Stimulated activated CD8-positive, alpha-beta memory T cell treated with anti-CD3 and anti-CD28 coated beads, Interleukin-7, amount 100 ng/mL, for 4 hours (primary cell): ENCODE measurements around the gene LAMB4.

ENCODE experiments used
- DNase-seq, 2 donors: peaks; one replicate each; pipeline ENCODE4 v3.0.0-alpha.2; 2020; ENCODE audit warnings: low read depth in 2 of 2

Gene LAMB4

DNA sequence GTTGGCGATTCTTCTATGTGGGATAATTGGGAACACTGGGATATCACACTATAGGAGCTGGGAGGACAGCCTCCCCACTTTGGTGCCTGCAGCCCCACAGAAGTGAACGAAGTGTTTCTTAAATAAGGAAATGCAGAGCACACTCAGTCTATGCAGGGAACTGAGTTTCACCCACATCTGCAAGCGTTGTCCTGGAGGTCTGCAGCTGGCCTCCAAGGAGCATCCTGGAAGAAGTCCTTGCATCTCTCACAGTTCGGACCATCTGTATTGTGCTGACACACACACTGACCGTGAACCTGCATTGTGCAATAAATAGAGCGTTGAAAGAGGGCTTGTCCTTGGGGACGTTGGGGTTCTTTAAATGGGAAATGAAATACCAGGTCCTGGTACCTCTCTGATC is 25.8 kb downstream of the LAMB4 start:
- no peak for DNase-seq

DNA sequence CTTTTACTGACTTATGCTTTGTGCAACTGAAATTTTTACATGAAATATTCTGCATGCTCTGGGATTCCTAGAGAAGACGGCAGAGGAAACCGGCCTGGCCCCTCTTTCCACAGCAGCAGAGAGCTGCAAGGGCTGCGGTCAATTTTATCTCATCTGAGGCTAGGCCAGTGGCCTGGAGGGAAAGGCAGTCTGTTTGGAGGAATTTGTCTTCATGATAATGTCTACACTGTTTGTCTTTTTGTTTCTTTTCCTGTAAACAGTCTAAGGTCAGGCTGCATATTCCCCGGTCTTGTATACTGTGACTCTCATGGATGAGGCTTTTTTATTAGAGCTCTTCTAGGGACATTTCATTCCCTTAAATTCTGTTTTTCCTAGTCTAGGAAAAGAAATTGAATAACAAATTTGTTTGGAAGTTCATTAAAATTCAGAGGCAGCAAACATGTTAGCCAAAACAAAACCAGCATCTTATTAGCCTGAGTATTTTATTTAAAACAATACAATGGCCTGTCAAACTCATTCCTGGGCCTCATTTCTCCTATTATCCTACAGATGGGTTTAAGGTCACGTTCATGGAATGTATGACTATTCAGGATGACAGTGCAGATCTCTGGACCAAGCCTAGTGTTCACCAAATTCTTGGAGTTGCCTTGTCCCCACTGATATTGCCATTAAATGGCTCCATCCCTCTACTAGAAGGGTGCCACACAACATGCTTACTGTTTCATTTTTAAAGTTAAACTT is 26.4 kb downstream of the LAMB4 start:
- no peak for DNase-seq

- no peak for DNase-seq
Observed at GRCh38 chr7:108102671-108103312, 27.4 kb downstream of the LAMB4 start.

DNA sequence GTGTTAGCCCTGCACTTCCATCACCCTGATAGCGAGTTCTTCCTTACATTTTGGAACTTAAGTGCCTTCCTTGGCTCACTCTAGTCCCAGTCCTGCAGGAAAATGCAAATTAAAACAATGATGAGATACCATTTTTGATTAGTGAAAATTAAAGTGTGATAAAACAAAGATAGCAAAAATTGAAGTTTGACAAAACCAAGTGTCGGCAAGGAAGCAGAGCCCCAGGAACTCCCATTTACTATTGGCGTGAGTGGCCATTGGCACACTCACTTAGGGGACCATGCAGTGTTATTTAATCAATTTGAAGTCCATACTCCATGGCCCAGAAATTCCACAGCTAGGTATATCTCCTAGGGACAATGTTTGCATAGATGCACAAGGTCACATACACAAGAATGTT is 28.4 kb downstream of the LAMB4 start:
- DNase-seq, result no peak

DNA sequence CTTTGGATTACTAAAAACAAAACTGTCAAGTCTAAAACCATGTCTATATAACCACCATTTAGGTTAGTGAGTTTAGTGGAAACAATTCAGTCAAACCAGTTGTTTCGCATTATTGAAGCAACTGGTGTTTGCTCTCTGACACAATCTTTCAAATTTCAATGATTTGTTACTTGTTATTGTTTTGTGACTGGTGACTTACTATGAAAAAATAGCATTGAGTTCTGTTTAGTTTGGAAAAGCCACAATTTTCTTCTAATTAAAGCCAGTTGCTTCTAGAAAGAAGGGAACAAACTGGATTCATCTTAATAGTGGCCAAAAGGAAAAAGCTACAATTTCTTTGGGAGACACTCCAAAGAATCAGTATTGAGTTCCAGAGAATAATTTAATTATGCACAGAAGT is 30.4 kb downstream of the LAMB4 start:
- DNase-seq, result no peak

DNA sequence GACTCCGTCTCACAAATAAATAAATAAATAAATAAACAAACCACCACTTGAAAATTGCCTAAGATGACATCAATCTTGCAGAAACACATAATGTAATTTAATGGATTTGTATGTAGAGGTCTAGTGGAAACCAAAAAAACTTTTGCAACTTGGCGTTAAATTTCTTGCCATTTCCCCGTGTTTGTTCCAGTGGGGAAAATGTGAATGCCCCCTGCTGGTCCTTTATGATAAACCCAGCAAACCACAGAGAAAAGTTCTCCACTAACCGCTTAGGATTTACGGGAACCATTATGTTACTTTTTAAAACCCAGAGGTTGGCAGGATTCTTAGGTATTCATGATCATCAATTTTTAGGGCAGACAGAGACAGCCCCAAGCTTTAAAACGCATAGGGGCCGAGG is 32.5 kb downstream of the LAMB4 start:
- no peak for DNase-seq

DNA sequence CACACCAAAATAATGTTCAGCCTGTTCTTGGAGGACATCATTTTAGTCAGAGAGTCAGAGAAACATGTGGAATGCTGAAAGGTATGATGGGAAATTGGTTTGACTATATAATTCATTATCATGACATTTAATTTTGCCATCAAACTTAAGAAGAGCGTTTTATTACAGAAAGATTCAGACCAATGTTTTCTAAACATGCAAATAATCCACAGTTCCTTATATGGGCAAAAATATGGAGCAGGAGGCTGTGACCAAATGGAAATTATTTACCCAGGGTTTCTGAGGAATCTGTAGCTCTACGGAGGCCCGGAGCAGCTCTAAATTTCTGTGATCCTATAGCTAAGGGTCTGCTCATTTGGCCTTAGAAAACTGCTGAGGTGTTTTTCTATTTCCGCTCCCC is 33.2 kb downstream of the LAMB4 start:
- DNase-seq, result no peak

DNA sequence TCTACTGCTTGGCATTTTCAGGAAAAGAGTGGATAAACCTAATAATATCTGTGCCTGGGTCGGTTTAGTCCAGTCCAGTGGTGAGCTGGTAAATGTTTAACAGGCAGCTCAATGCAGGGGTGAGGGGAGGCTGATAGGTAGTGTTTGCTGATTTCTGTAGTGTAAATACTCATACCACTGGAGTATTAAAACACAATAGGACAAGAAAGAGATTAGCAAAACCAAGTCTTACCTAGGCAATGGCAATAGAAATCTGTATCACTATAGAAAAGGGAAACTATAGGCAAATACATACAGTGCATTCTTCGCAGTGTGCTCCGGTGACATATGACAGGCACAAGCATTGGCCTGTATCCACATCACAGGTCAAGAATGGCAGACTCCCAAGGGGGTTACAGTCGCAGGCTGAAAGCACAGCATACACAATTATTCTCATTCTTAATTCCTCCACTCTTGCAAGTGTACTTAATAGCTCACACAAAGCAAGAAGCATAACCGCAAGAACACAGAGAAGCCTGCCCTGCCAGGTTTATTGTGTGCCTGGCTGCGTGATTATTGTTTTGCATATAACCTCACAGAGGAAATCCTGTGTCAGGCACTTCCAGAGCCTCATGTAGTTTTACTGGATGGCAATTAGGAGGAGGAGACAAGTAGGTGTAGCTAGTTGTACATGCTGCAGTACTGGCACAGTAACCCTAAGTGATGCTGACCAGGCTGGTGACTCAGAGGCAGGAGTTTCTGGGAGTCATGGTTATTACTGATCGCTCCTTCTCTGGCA is 35.0 kb downstream of the LAMB4 start:
- DNase-seq, result no peak

GRCh38 chr7:108094346-108094745 is 35.8 kb downstream of the LAMB4 start:
- DNase-seq, result no peak

GRCh38 chr7:108093851-108094331 is 36.3 kb downstream of the LAMB4 start:
- no peak for DNase-seq

- no peak for DNase-seq
Observed at GRCh38 chr7:108093341-108093740, 36.8 kb downstream of the LAMB4 start.

- DNase-seq, result no peak
Observed at GRCh38 chr7:108091461-108091831, 38.7 kb downstream of the LAMB4 start.

DNA sequence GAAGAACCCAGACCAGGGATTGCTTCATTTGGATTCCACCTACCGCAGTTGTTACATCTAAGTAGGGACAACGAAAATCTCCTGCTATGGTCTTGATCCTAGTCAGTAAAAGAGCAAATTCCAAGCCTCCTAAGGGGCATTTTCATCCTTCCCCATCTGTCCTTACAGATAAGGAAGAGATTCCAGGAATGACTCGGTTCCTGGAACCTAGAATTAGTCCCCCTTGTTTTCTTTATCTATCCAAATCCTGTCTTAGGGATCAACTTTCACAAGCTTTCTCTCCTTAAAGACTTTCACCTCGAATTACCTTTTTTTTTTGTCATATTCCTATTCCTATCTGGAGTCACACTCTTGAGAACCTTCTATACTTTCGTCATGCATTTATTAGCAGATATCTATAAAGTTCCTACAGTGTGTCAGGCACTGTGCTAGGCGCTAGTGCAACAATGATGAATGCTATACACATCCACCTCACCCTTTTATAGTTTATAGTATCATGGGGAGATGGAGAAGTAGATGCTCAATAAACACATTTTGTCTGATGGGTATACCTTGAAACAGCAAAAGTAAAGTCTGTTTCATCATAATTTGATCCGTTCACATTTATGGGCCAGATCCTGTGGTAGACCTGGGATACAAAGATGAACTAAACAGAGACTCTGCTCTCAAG is 39.2 kb downstream of the LAMB4 start:
- DNase-seq, result no peak

DNA sequence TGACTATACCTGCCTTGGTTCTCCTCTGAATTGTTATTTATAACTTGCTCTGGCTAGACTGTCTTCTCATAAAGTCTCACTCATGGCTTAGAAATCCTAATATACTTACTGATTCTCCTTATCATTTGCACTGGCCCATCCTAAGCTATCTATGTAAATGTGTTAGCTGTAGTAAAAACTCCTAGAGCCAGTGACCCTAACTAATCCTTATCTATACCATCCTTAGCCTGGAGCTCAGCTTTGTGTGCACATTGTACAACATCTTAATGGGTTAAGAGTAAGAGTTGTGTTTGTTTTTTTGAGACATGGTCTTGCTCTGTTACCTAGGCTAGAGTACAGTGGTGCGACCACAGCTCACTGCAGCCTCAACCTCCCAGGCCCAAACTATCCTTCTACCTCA is 40.8 kb downstream of the LAMB4 start:
- DNase-seq, result no peak

DNA sequence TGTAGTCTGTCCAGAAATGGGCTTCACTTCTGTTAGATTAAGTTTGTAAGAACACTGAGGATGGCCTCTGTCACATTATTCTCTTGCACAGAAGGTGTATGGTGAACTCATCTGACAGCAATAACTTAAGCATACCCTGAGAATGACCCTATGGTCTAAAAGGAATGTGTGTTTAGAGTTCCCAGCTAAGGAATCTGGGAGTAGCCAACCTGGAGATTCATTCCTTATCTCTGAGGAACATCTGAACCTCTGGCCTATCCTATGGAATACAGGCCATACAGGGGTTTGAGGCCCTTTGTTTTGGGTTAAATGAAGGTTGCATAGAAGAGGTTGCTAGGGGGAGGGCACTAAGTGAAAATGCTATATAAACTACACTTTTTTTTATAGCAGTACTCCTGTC is 41.4 kb downstream of the LAMB4 start:
- no peak for DNase-seq

- DNase-seq, result no peak
Observed at GRCh38 chr7:108087778-108088177, 42.4 kb downstream of the LAMB4 start.

- DNase-seq, result no peak
Observed at GRCh38 chr7:108086962-108087361, 43.2 kb downstream of the LAMB4 start.

DNA sequence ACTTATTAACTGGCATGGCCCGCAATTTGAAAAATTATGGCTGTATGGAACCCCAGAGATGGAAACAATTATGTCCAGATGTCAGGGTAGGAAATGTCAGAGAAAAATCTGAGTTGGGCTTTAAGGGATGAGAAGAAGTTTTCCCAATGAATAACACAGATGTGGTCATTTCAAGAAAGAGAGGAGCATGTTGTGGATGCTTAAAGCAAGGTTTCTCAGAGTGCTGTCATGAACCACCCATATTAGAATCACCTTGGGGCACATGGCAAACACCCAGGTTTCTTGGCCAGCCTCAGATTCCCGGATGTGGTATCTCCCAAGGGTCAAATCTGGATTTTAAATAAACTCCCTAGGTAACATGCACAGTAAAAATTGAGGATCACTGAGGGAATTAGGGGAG is 43.6 kb downstream of the LAMB4 start:
- no peak for DNase-seq

- no peak for DNase-seq
Observed at GRCh38 chr7:108083980-108084379, 46.2 kb downstream of the LAMB4 start.

GRCh38 chr7:108079648-108080591 is 50.2 kb downstream of the LAMB4 start:
- DNase-seq, result no peak

GRCh38 chr7:108079276-108079647 is 50.9 kb downstream of the LAMB4 start:
- no peak for DNase-seq
